ENCODE measurements around the gene MCF2L2. TPM values are rescaled to one million over a fixed set of nuclear protein-coding genes. Genes with fewer than 3 reads are reported as not detected.
"Not testable (repeated sequence)": the region's sequence is repeated elsewhere in the genome, so short reads cannot be mapped to it uniquely, and the experiment has no call there.

The MCF2L2 gene
- total and polyA plus RNA-seq, 2 donors from 2014 or later, result 0.32 to 1.7 TPM

DNA sequence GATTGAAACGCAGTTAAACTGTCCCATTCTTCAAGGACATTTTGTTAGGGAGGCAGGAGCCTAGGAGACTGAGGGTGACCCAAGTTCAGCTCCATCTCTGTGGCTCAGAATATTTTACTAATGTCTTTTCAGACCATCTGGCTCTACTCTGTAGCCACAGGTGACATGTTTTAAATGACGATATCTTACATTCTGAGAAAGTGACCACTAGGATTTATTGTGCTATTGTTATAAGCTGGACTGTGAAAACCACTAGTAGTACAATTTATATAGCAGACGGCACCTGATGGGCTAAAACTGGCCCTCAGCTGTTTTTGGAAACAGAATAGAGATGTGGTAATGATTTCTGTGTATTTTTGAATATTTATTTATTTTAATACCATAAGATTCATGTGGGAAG is 55.5 kb downstream of the MCF2L2 start:
- intact Hi-C loops (cut with DNase I), result no loop called here
- no peak for TF ChIP-seq CTCF (IDR thresholded peaks at IDR 0.05; ENCODE audit: borderline replicate concordance, extremely low read depth, insufficient read depth)
- no peak for FAIRE-seq

DNA sequence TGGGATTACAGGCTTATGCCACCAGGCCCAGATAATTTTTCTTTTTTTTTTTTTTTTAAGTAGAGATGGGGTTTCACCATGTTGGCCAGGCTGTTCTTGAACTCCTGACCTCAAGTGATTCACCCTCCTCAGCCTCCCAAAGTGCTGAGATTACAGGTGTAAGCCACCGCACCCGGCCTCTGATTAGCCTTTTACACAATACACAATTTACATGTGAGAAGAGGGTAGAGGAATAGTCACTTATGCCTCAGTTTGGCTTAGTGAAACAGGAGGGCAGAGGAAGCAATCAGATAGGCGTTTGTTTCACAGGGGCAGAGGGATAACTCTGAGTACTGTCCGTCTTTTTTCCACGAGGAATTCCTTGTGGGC is 56.8 kb downstream of the MCF2L2 start:
- H3K27ac ChIP-seq (ENCODE audit: low read depth in 2 of 2, low read length in 2 of 2); H3K4me3 ChIP-seq (ENCODE audit: low read length in 3 of 3); H3K9ac ChIP-seq (ENCODE audit: low read length in 3 of 3); FAIRE-seq; H3K27me3 ChIP-seq (ENCODE audit: control insufficient read depth, insufficient read depth, low read length); H3K9me3 ChIP-seq (ENCODE audit: control insufficient read depth in 2 of 3, insufficient read depth in 1 of 3, low read length in 3 of 3); H3K36me3 ChIP-seq (ENCODE audit: control insufficient read depth in 2 of 3, insufficient read depth in 3 of 3, low read length in 3 of 3); H3K4me1 ChIP-seq (ENCODE audit: control insufficient read depth in 2 of 3, insufficient read depth in 2 of 3, low read depth in 1 of 3, low read length in 3 of 3); intact Hi-C loops (cut with DNase I); DNase-seq: not testable (repeated sequence)

More for the DNA sequence above, 55.5 kb downstream of the MCF2L2 start:
- no peak for DNase-seq
- H3K9ac ChIP-seq (ENCODE audit: low read length in 3 of 3), result no peak overlapping the region
- no peaks in the 10 kb centered on the region for H3K4me1 ChIP-seq (ENCODE audit: control insufficient read depth in 2 of 3, insufficient read depth in 2 of 3, low read depth in 1 of 3, low read length in 3 of 3)
- no peaks in the 10 kb centered on the region for H3K36me3 ChIP-seq (ENCODE audit: control insufficient read depth in 2 of 3, insufficient read depth in 3 of 3, low read length in 3 of 3)
- H3K27me3 ChIP-seq (ENCODE audit: control insufficient read depth, insufficient read depth, low read length), result no peaks in the 10 kb centered on the region
- H3K4me3 ChIP-seq (ENCODE audit: low read length in 3 of 3), result no peak overlapping the region
- no peak overlapping the region for H3K27ac ChIP-seq (ENCODE audit: low read depth in 2 of 2, low read length in 2 of 2)
- H3K9me3 ChIP-seq (ENCODE audit: control insufficient read depth in 2 of 3, insufficient read depth in 1 of 3, low read length in 3 of 3), result no peaks in the 10 kb centered on the region

DNA sequence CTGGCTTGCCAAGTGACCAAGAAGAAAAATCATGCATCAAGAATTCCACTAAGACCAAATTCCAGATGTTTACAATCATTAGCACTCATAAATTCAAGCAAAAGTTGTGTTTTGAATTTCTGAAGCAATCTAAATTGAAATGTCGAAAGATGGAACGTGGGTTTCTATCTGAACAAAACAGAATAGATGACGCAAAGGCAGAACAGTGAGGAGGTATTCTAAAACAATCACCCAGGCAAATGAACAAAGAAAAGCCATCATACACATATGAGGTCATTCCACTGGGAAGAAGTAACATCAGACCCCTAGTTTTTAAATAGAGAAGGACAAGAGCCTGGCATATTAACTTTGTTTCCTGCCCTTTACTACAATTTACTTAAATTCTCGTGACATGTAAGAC is 58.0 kb downstream of the MCF2L2 start:
- DNase-seq (no peak), FAIRE-seq (no peak)
- no peaks in the 10 kb centered on the region for H3K27me3 ChIP-seq (ENCODE audit: control insufficient read depth, insufficient read depth, low read length)
- no peaks in the 10 kb centered on the region for H3K4me1 ChIP-seq (ENCODE audit: control insufficient read depth in 2 of 3, insufficient read depth in 2 of 3, low read depth in 1 of 3, low read length in 3 of 3)
- intact Hi-C loops (cut with DNase I), result no loop called here
- H3K4me3 ChIP-seq (ENCODE audit: low read length in 3 of 3), result no peak overlapping the region
- H3K9ac ChIP-seq (ENCODE audit: low read length in 3 of 3), result no peak overlapping the region
- no peaks in the 10 kb centered on the region for H3K9me3 ChIP-seq (ENCODE audit: control insufficient read depth in 2 of 3, insufficient read depth in 1 of 3, low read length in 3 of 3)
- TF ChIP-seq CTCF (IDR thresholded peaks at IDR 0.05; ENCODE audit: borderline replicate concordance, extremely low read depth, insufficient read depth), result no peak
- H3K27ac ChIP-seq (ENCODE audit: low read depth in 2 of 2, low read length in 2 of 2), result no peak overlapping the region
- no peaks in the 10 kb centered on the region for H3K36me3 ChIP-seq (ENCODE audit: control insufficient read depth in 2 of 3, insufficient read depth in 3 of 3, low read length in 3 of 3)

DNA sequence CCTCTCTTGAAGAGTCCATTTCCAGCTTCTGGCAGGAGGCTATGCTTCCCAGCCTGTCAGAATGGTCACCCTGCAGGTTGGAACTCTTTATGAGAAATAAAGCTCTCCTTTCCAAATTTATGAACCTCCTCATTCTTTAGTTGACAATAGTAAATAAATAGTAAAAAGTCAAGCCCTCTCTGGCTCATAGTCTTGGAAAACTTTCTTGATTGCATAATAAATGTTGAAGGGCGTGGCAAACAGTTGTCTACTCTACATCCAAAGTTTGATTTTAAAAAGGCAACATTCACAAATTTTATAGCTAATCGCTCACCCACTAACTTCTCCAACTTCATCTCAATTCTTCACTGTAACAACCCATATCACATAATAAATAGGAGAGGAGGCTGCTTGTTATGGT is 58.8 kb downstream of the MCF2L2 start:
- no peak for FAIRE-seq
- no peak for DNase-seq

More for the DNA sequence above, 58.8 kb downstream of the MCF2L2 start:
- intact Hi-C loops (cut with DNase I), result no loop called here
- H3K9ac ChIP-seq (ENCODE audit: low read length in 3 of 3), result no peak overlapping the region
- H3K9me3 ChIP-seq (ENCODE audit: control insufficient read depth in 2 of 3, insufficient read depth in 1 of 3, low read length in 3 of 3), result no peaks in the 10 kb centered on the region
- no peak for TF ChIP-seq CTCF (IDR thresholded peaks at IDR 0.05; ENCODE audit: borderline replicate concordance, extremely low read depth, insufficient read depth)
- H3K36me3 ChIP-seq (ENCODE audit: control insufficient read depth in 2 of 3, insufficient read depth in 3 of 3, low read length in 3 of 3), result no peaks in the 10 kb centered on the region
- no peaks in the 10 kb centered on the region for H3K27me3 ChIP-seq (ENCODE audit: control insufficient read depth, insufficient read depth, low read length)
- no peak overlapping the region for H3K27ac ChIP-seq (ENCODE audit: low read depth in 2 of 2, low read length in 2 of 2)
- H3K4me3 ChIP-seq (ENCODE audit: low read length in 3 of 3), result no peak overlapping the region
- H3K4me1 ChIP-seq (ENCODE audit: control insufficient read depth in 2 of 3, insufficient read depth in 2 of 3, low read depth in 1 of 3, low read length in 3 of 3), result no peaks in the 10 kb centered on the region

Measured in kidney (tissue), 14 donors.